ENCODE results near the gene UPB1.
"Not testable (repeated sequence)": the region's sequence is repeated elsewhere in the genome, so short reads cannot be mapped to it uniquely, and the experiment has no call there.

Gene UPB1

GRCh38 chr22:24506802-24507438 is 11.8 kb downstream of the UPB1 start:
- no peak for DNase-seq

GRCh38 chr22:24507716-24508115 is 12.6 kb downstream of the UPB1 start:
- DNase-seq: no peak

- DNase-seq: no peak
Observed at GRCh38 chr22:24510637-24511625, 15.8 kb downstream of the UPB1 start.

- DNase-seq: no peak
Observed at GRCh38 chr22:24512043-24512442, 16.9 kb downstream of the UPB1 start.

- no peak for DNase-seq
Observed at GRCh38 chr22:24513378-24514240, 18.5 kb downstream of the UPB1 start.

- DNase-seq: no peak
Observed at GRCh38 chr22:24514241-24515026, 19.3 kb downstream of the UPB1 start.

GRCh38 chr22:24515027-24515338 is 19.9 kb downstream of the UPB1 start:
- DNase-seq: no peak

GRCh38 chr22:24516301-24516737 is 21.2 kb downstream of the UPB1 start:
- no peak for DNase-seq

- no peak for DNase-seq
Observed at GRCh38 chr22:24517446-24517845, 22.3 kb downstream of the UPB1 start.

- DNase-seq: no peak
Observed at GRCh38 chr22:24518228-24518627, 23.1 kb downstream of the UPB1 start.

GRCh38 chr22:24518771-24519485 is 23.8 kb downstream of the UPB1 start:
- DNase-seq: no peak

- DNase-seq: no peak
Observed at GRCh38 chr22:24519496-24519895, 24.4 kb downstream of the UPB1 start.

GRCh38 chr22:24521791-24522245 is 26.7 kb downstream of the UPB1 start:
- peak; percentile 3 for DNase-seq

- no peak for DNase-seq
Observed at GRCh38 chr22:24523873-24524272, 28.7 kb downstream of the UPB1 start.

GRCh38 chr22:24525416-24526037 is 30.4 kb downstream of the UPB1 start:
- DNase-seq: peak; percentile 66

- DNase-seq: no peak
Observed at GRCh38 chr22:24526191-24526590, 31.1 kb downstream of the UPB1 start.

- DNase-seq: no peak
Observed at GRCh38 chr22:24529898-24530297, 34.8 kb downstream of the UPB1 start.

- DNase-seq: not testable (repeated sequence)
Observed at GRCh38 chr22:24530968-24531367, 35.8 kb downstream of the UPB1 start.

GRCh38 chr22:24532075-24532474 is 36.9 kb downstream of the UPB1 start:
- no peak for DNase-seq

- no peak for DNase-seq
Observed at GRCh38 chr22:24535348-24535747, 40.2 kb downstream of the UPB1 start.

GRCh38 chr22:24536089-24536488 is 41.0 kb downstream of the UPB1 start:
- DNase-seq: no peak
